ENCODE data around the gene CYP39A1.

Gene CYP39A1

GRCh38 chr6:46573140-46573539 lies 79.5 kb downstream of the CYP39A1 start:
- no peak overlapping the region for H3K27ac ChIP-seq (replicated peaks)
- H3K4me3 ChIP-seq (replicated peaks; ENCODE audit: insufficient read depth, low read length): no peak overlapping the region
- DNase-seq (ENCODE audit: low read depth in 1 of 2, low spot score in 1 of 2): no peak
- peaks cover 3% of the 10 kb centered on the region for H3K27me3 ChIP-seq (ENCODE audit: insufficient read depth, poor library complexity, severe bottlenecking)
- no peak for TF ChIP-seq POLR2AphosphoS5 (IDR thresholded peaks at IDR 0.05; ENCODE audit: low read depth)
- no peak for TF ChIP-seq SPI1 (IDR thresholded peaks at IDR 0.05; ENCODE audit: borderline replicate concordance, low read depth)
- TF ChIP-seq, protein P1, sequence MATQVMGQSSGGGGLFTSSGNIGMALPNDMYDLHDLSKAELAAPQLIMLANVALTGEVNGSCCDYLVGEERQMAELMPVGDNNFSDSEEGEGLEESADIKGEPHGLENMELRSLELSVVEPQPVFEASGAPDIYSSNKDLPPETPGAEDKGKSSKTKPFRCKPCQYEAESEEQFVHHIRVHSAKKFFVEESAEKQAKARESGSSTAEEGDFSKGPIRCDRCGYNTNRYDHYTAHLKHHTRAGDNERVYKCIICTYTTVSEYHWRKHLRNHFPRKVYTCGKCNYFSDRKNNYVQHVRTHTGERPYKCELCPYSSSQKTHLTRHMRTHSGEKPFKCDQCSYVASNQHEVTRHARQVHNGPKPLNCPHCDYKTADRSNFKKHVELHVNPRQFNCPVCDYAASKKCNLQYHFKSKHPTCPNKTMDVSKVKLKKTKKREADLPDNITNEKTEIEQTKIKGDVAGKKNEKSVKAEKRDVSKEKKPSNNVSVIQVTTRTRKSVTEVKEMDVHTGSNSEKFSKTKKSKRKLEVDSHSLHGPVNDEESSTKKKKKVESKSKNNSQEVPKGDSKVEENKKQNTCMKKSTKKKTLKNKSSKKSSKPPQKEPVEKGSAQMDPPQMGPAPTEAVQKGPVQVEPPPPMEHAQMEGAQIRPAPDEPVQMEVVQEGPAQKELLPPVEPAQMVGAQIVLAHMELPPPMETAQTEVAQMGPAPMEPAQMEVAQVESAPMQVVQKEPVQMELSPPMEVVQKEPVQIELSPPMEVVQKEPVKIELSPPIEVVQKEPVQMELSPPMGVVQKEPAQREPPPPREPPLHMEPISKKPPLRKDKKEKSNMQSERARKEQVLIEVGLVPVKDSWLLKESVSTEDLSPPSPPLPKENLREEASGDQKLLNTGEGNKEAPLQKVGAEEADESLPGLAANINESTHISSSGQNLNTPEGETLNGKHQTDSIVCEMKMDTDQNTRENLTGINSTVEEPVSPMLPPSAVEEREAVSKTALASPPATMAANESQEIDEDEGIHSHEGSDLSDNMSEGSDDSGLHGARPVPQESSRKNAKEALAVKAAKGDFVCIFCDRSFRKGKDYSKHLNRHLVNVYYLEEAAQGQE (IDR thresholded peaks at IDR 0.05; ENCODE audit: insufficient replicate concordance, low read depth): no peak

- TF ChIP-seq POLR2AphosphoS5 (IDR thresholded peaks at IDR 0.05; ENCODE audit: low read depth) (no peak), GABPA (IDR thresholded peaks at IDR 0.05; ENCODE audit: low read depth) (no peak), SPI1 (IDR thresholded peaks at IDR 0.05; ENCODE audit: borderline replicate concordance, low read depth) (no peak)
- TF ChIP-seq, protein P1 (IDR thresholded peaks at IDR 0.05; ENCODE audit: insufficient replicate concordance, low read depth): no peak
- TF ChIP-seq, protein P2, sequence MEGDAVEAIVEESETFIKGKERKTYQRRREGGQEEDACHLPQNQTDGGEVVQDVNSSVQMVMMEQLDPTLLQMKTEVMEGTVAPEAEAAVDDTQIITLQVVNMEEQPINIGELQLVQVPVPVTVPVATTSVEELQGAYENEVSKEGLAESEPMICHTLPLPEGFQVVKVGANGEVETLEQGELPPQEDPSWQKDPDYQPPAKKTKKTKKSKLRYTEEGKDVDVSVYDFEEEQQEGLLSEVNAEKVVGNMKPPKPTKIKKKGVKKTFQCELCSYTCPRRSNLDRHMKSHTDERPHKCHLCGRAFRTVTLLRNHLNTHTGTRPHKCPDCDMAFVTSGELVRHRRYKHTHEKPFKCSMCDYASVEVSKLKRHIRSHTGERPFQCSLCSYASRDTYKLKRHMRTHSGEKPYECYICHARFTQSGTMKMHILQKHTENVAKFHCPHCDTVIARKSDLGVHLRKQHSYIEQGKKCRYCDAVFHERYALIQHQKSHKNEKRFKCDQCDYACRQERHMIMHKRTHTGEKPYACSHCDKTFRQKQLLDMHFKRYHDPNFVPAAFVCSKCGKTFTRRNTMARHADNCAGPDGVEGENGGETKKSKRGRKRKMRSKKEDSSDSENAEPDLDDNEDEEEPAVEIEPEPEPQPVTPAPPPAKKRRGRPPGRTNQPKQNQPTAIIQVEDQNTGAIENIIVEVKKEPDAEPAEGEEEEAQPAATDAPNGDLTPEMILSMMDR (IDR thresholded peaks at IDR 0.05; ENCODE audit: insufficient read depth, low read length): no peak
- no peak overlapping the region for H3K27ac ChIP-seq (replicated peaks)
- no peak for DNase-seq (ENCODE audit: low read depth in 1 of 2, low spot score in 1 of 2)
- H3K27me3 ChIP-seq (ENCODE audit: insufficient read depth, poor library complexity, severe bottlenecking): no peaks in the 10 kb centered on the region
- no peak overlapping the region for H3K4me3 ChIP-seq (replicated peaks; ENCODE audit: insufficient read depth, low read length)
These were observed 87.1 kb downstream of the CYP39A1 start for GRCh38 chr6:46565531-46565930.

- H3K4me3 ChIP-seq (replicated peaks; ENCODE audit: insufficient read depth, low read length): no peak overlapping the region
- H3K27me3 ChIP-seq (ENCODE audit: insufficient read depth, poor library complexity, severe bottlenecking): no peaks in the 10 kb centered on the region
- TF ChIP-seq GABPA (IDR thresholded peaks at IDR 0.05; ENCODE audit: low read depth) (no peak), SPI1 (IDR thresholded peaks at IDR 0.05; ENCODE audit: borderline replicate concordance, low read depth) (no peak), POLR2AphosphoS5 (IDR thresholded peaks at IDR 0.05; ENCODE audit: low read depth) (no peak)
- TF ChIP-seq, protein P1 (IDR thresholded peaks at IDR 0.05; ENCODE audit: insufficient replicate concordance, low read depth): no peak
- TF ChIP-seq, protein P2 (IDR thresholded peaks at IDR 0.05; ENCODE audit: insufficient read depth, low read length): no peak
- no peak overlapping the region for H3K27ac ChIP-seq (replicated peaks)
- no peak for DNase-seq (ENCODE audit: low read depth in 1 of 2, low spot score in 1 of 2)
These were observed 88.7 kb downstream of the CYP39A1 start for GRCh38 chr6:46563924-46564323.

All from HL-60 (cell line).